H1 (cell line): ENCODE results near the gene CCSER2. TPM values are rescaled to one million over a fixed set of nuclear protein-coding genes. Genes with fewer than 3 reads are reported as not detected.

Experiments
- CTCF ChIA-PET: fragments of 300-600 bp; sonication (Branson Sonifier 250); formaldehyde crosslinking; loops from one replicate; lab custom pipeline; 2021; ENCODE audit not compliant: partially characterized antibody; lab: Charles Lee
- POLR2A ChIA-PET: fragments of 300-600 bp; sonication (Branson Sonifier 250); formaldehyde crosslinking; loops from one replicate; lab custom pipeline; 2021; ENCODE audit warnings: inconsistent platforms; ENCODE audit not compliant: partially characterized antibody; lab: Charles Lee
- DNase-seq, 2 experiments: peaks; one replicate each; pipeline versions ENCODE4 v3.0.0 to v3.0.0-alpha.2; 2010 to 2022; ENCODE audit warnings: low spot score in 2 of 2, low read depth in 1 of 2, mixed read lengths in 1 of 2
- FAIRE-seq: peaks from 2 replicates; lab custom pipeline; 2011; peaks lifted over from hg19 to GRCh38; lab: Jason Lieb, UNC
- H2AFZ ChIP-seq: 2 replicates; pipeline ENCODE4 v1.8.1; 2012; ENCODE audit warnings: low read length, inconsistent platforms
- H2AK5ac ChIP-seq: 2 replicates; pipeline ENCODE4 v1.6.1; 2013; ENCODE audit warnings: low read depth, low read length
- H2BK120ac ChIP-seq: replicated peaks from 2 replicates; pipeline ENCODE3; 2013; ENCODE audit warnings: low read depth, low read length, inconsistent platforms
- H2BK12ac ChIP-seq: 2 replicates; pipeline ENCODE4 v1.6.1; 2013; ENCODE audit warnings: low read depth, low read length
- H2BK15ac ChIP-seq: 2 replicates; pipeline ENCODE4 v1.6.1; 2013; ENCODE audit warnings: low read length
- H2BK20ac ChIP-seq: 2 replicates; pipeline ENCODE4 v1.6.1; 2013; ENCODE audit warnings: low read length
- H2BK5ac ChIP-seq: 2 replicates; pipeline ENCODE4 v1.6.1; 2013; ENCODE audit warnings: low read depth, low read length
- H3K14ac ChIP-seq: 2 replicates; pipeline ENCODE4 v1.6.1; 2013; ENCODE audit warnings: inconsistent platforms; ENCODE audit not compliant: insufficient read length
- H3K18ac ChIP-seq: 2 replicates; pipeline ENCODE4 v1.6.1; 2013; ENCODE audit warnings: low read length; ENCODE audit errors: extremely low read depth
- H3K23ac ChIP-seq: 2 replicates; pipeline ENCODE4 v1.6.1; 2013; ENCODE audit warnings: inconsistent platforms; ENCODE audit not compliant: insufficient read length
- H3K23me2 ChIP-seq: 2 replicates; pipeline ENCODE4 v1.6.1; 2013; ENCODE audit warnings: low read depth, low read length
- H3K27ac ChIP-seq: 2 replicates; pipeline ENCODE4 v1.6.1; 2011; ENCODE audit warnings: low read depth, low read length, inconsistent platforms
- H3K27me3 ChIP-seq, 4 experiments: replicated peaks in 1 of 4; 1 replicate in 1 of 4; 2 replicates in 3 of 4; pipeline versions ENCODE4 v1.6.1 to v1.8.1; 2011 to 2013; ENCODE audit warnings: low read length in 3 of 4, mild to moderate bottlenecking in 3 of 4, inconsistent platforms in 2 of 4, mixed read lengths in 2 of 4, moderate library complexity in 1 of 4; ENCODE audit not compliant: control insufficient read depth in 3 of 4, insufficient read depth in 3 of 4; ENCODE audit errors: extremely low read depth in 1 of 4
- H3K36me3 ChIP-seq, 4 experiments: 2 replicates each; pipeline versions ENCODE4 v1.6.1 to v1.8.1; 2011 to 2013; ENCODE audit warnings: mild to moderate bottlenecking in 4 of 4, low read length in 3 of 4, moderate library complexity in 2 of 4, control low read depth in 1 of 4, inconsistent platforms in 1 of 4; ENCODE audit not compliant: insufficient read depth in 4 of 4, control insufficient read depth in 2 of 4
- H3K4ac ChIP-seq: replicated peaks from 2 replicates; pipeline ENCODE3; 2013; ENCODE audit warnings: low read length, low read depth, mixed read lengths, inconsistent platforms; ENCODE audit not compliant: insufficient read length
- H3K4me1 ChIP-seq, 4 experiments: replicated peaks in 1 of 4; 1 replicate in 1 of 4; 2 replicates in 3 of 4; pipeline versions ENCODE4 v1.6.1 to v1.8.1; 2011 to 2013; ENCODE audit warnings: low read length in 3 of 4, inconsistent platforms in 2 of 4, mixed read lengths in 1 of 4; ENCODE audit not compliant: insufficient read depth in 4 of 4, control insufficient read depth in 3 of 4
- H3K4me2 ChIP-seq, 2 experiments: 2 replicates each; pipeline versions ENCODE4 v1.6.1 to v1.8.1; 2011 to 2013; ENCODE audit warnings: low read depth in 2 of 2, low read length in 2 of 2, control low read depth in 1 of 2, inconsistent platforms in 1 of 2, mild to moderate bottlenecking in 1 of 2; ENCODE audit not compliant: insufficient read depth in 1 of 2
- H3K4me3 ChIP-seq, 4 experiments: fragments of 200-600, 300-600 bp in 1 of 4; sonication (generic), shearing (Covaris generic), sonication (Bioruptor Twin) in 1 of 4; 2 replicates each; pipeline versions ENCODE4 v1.5.1 to v1.8.1; 2011 to 2016; ENCODE audit warnings: low read length in 4 of 4, low read depth in 3 of 4, control low read depth in 2 of 4, inconsistent platforms in 2 of 4, mild to moderate bottlenecking in 2 of 4, mixed read lengths in 1 of 4, moderate library complexity in 1 of 4; ENCODE audit not compliant: insufficient read depth in 2 of 4; ENCODE audit errors: extremely low read depth in 1 of 4
- H3K56ac ChIP-seq: replicated peaks from 2 replicates; pipeline ENCODE3; 2013; ENCODE audit warnings: low read depth, mild to moderate bottlenecking, mixed read lengths, low read length, inconsistent platforms; ENCODE audit not compliant: insufficient read length
- H3K79me1 ChIP-seq: 2 replicates; pipeline ENCODE4 v1.6.1; 2013; ENCODE audit warnings: low read depth, low read length, control low read depth
- H3K79me2 ChIP-seq, 2 experiments: 2 replicates each; pipeline versions ENCODE4 v1.6.1 to v1.8.1; 2012 to 2013; ENCODE audit warnings: low read length in 2 of 2, mild to moderate bottlenecking in 2 of 2, inconsistent platforms in 1 of 2; ENCODE audit not compliant: insufficient read depth in 2 of 2, control insufficient read depth in 1 of 2
- H3K9ac ChIP-seq, 4 experiments: replicated peaks in 1 of 4; 1 replicate in 1 of 4; 2 replicates in 3 of 4; pipeline versions ENCODE4 v1.6.1 to v1.8.1; 2011 to 2013; ENCODE audit warnings: low read depth in 3 of 4, low read length in 3 of 4, control low read depth in 2 of 4, mild to moderate bottlenecking in 2 of 4, moderate library complexity in 2 of 4, inconsistent platforms in 1 of 4; ENCODE audit errors: extremely low read depth in 1 of 4
- H3K9me3 ChIP-seq, 2 experiments: 2 replicates each; pipeline versions ENCODE4 v1.6.1 to v1.8.1; 2012 to 2013; ENCODE audit warnings: mild to moderate bottlenecking in 2 of 2, moderate library complexity in 2 of 2, control low read depth in 1 of 2, inconsistent platforms in 1 of 2, low read depth in 1 of 2, low read length in 1 of 2, mixed read lengths in 1 of 2; ENCODE audit not compliant: insufficient read depth in 2 of 2
- H4K20me1 ChIP-seq, 2 experiments: replicated peaks in 1 of 2; 2 replicates each; pipeline versions ENCODE3 to v1.8.1; 2011 to 2013; ENCODE audit warnings: inconsistent platforms in 2 of 2, low read length in 2 of 2, mild to moderate bottlenecking in 1 of 2; ENCODE audit not compliant: insufficient read depth in 2 of 2, control insufficient read depth in 1 of 2
- H4K5ac ChIP-seq: 2 replicates; pipeline ENCODE4 v1.6.1; 2013; ENCODE audit warnings: low read length, low read depth, mixed read lengths, inconsistent platforms; ENCODE audit not compliant: insufficient read length
- H4K8ac ChIP-seq: 2 replicates; pipeline ENCODE4 v1.8.0; 2013; ENCODE audit warnings: mild to moderate bottlenecking, moderate library complexity, low read length, inconsistent platforms; ENCODE audit not compliant: insufficient read depth; ENCODE audit errors: extremely low read depth
- H4K91ac ChIP-seq: replicated peaks from 2 replicates; pipeline ENCODE3; 2013; ENCODE audit warnings: low read length, mixed read lengths, inconsistent platforms; ENCODE audit not compliant: insufficient read length
- ASH2L ChIP-seq: fragments of 200-600, 300-600 bp; sonication (generic); IDR thresholded peaks from one replicate; pipeline ENCODE4 v1.7.1; 2017; ENCODE audit warnings: low read length
- CHD1 ChIP-seq: IDR thresholded peaks from 2 replicates; pipeline ENCODE4 v1.6.1; 2012; ENCODE audit warnings: low read depth, low read length, improper control_type of control experiment
- EP300 ChIP-seq, 2 experiments: IDR thresholded peaks; 1 replicate in 1 of 2; 2 replicates in 1 of 2; pipeline ENCODE4 v1.6.1; 2011 to 2012; ENCODE audit warnings: low read depth in 2 of 2, low read length in 2 of 2, mild to moderate bottlenecking in 2 of 2, borderline replicate concordance in 1 of 2, inconsistent platforms in 1 of 2, moderate library complexity in 1 of 2
- EZH2 ChIP-seq: fragments of 200-600 bp; sonication (generic); IDR thresholded peaks from 2 replicates; pipeline ENCODE4 v1.7.1; 2012; ENCODE audit warnings: low read depth, mild to moderate bottlenecking, moderate library complexity, low read length, inconsistent platforms; ENCODE audit not compliant: severe bottlenecking
- SP1 ChIP-seq: IDR thresholded peaks from 2 replicates; pipeline ENCODE4 v1.6.1; 2011; ENCODE audit warnings: low read depth, low read length
- SRF ChIP-seq: IDR thresholded peaks from 2 replicates; pipeline ENCODE4 v1.6.1; 2011; ENCODE audit warnings: mild to moderate bottlenecking, low read depth, low read length, moderate library complexity
- WGBS, 2 experiments: shearing (Covaris generic) in 1 of 2; methylation state at CpG; one replicate each; pipeline versions ENCODE4 v1.1.6 to v1.1.7; 2013 to 2015; ENCODE audit warnings: low lambda C conversion rate in 2 of 2, mixed read lengths in 2 of 2, inconsistent platforms in 1 of 2, low coverage in 1 of 2, missing lambda C conversion rate in 1 of 2; ENCODE audit not compliant: insufficient replicate concordance in 2 of 2, insufficient coverage in 1 of 2, insufficient read length in 1 of 2; ENCODE audit errors: extremely low coverage in 1 of 2, missing lambda C conversion rate in 1 of 2; 5-methylcytosine and 5-hydroxymethylcytosine counted together
- polyA plus RNA-seq, 7 experiments: library from polyadenylated mRNA; depleted of rRNA in 3 of 7; stranded (reverse) in 5 of 7; unstranded in 2 of 7; fragments of >200 nt in 5 of 7; fragments of 200-250 nt in 2 of 7; gene quantifications; 1 replicate in 5 of 7; 2 replicates in 1 of 7; 4 replicates in 1 of 7; pipeline versions ENCODE4 v1.2.1 to v1.2.3, GENCODE V29; 2011 to 2013; ENCODE audit warnings: missing spikeins in 2 of 7, mixed read lengths in 2 of 7
- total RNA-seq: library from RNA; stranded (reverse); fragmentation: NEBNext Ultra II Directional; extraction: Animal tissue kit (Norgen Biotek cat#: 25700); gene quantifications from 2 replicates; pipeline ENCODE4 v1.2.1, GENCODE V29; 2021
- TF ChIP-seq, protein P1 (sequence below): IDR thresholded peaks from 2 replicates; pipeline ENCODE4 v1.6.1; 2012; ENCODE audit warnings: low read length, inconsistent platforms

Gene CCSER2
- total and polyA plus RNA-seq, 2 of the 8 experiments (the other 6 are each of a cell fraction or from before 2014, with no cell fraction given) = 6.9 to 30.5 TPM

DNA sequence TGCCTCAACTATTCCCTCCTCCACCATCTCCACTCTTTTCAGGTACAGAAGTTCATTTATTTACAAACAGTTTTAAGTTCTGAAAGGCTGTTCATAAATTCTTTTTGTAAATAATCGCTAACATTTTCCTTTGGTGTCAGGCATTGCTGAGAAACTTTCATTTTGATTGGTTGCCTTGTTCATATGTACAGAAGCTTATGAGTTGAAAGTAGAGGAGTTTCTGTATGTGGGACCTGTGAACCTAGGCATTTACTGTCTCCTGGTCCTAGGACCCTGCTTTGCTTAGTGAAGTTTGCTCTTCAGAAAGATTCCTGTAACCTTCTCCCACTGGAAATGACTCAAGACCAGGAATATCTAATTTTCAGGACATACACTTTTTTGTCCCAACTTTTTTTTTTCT, 30.4 kb downstream of the CCSER2 start:
- Histone ChIP-seq H4K8ac (no peak overlapping the region), H2BK5ac (no peak overlapping the region), H2BK15ac (no peak overlapping the region), H3K36me3 (no peaks in the 10 kb centered on the region), H3K18ac (no peak overlapping the region), H3K4me1 (peaks cover 0 to 12% (median 2%) of the 10 kb centered on the region in 4 experiments; a peak in 4 of 7 replicates), H3K23ac (no peak overlapping the region), H3K9me3 (no peaks in the 10 kb centered on the region), H3K27me3 (no peaks in the 10 kb centered on the region), H4K20me1 (peaks cover 0 to 1% of the 10 kb centered on the region in 2 experiments), H2AFZ (no peak overlapping the region), H4K5ac (no peak overlapping the region), H3K79me1 (peaks cover 5% of the 10 kb centered on the region; the same call in 1 of the 2 replicates), H4K91ac (no peak overlapping the region), H3K9ac (no peak overlapping the region), H3K23me2 (no peaks in the 10 kb centered on the region), H3K4me2 (no peak overlapping the region), H3K14ac (no peak overlapping the region), H3K56ac (no peak overlapping the region), H2BK20ac (no peak overlapping the region), H3K4ac (no peak overlapping the region), H3K4me3 (no peak overlapping the region), H2BK12ac (no peak overlapping the region), H3K79me2 (peaks cover 0 to 66% of the 10 kb centered on the region in 2 experiments; a peak in 2 of 4 replicates), H3K27ac (no peak overlapping the region), H2BK120ac (no peak overlapping the region), H2AK5ac (no peak overlapping the region)
- FAIRE-seq (no peak), DNase-seq (no peak)
- 96% methylated on average over 1 of the region's 1 CpG; no CpG with 5 or more reads in 1 of the 2 experiments for WGBS, 2 experiments
- CTCF ChIA-PET = interaction anchor here (1.8 kb wide), 1 partner anchor 178 kb away, joined by 5 read pairs; no protein-coding TSS in a partner anchor
- POLR2A ChIA-PET = no interaction called here
- no peak for TF ChIP-seq EP300 (IDR thresholded peaks at IDR 0.05; ENCODE audit: borderline replicate concordance in 1 of 2, low read depth in 2 of 2, low read length in 2 of 2)
- no peak for TF ChIP-seq CHD1
- no peak for TF ChIP-seq EZH2
- TF ChIP-seq, protein P1, sequence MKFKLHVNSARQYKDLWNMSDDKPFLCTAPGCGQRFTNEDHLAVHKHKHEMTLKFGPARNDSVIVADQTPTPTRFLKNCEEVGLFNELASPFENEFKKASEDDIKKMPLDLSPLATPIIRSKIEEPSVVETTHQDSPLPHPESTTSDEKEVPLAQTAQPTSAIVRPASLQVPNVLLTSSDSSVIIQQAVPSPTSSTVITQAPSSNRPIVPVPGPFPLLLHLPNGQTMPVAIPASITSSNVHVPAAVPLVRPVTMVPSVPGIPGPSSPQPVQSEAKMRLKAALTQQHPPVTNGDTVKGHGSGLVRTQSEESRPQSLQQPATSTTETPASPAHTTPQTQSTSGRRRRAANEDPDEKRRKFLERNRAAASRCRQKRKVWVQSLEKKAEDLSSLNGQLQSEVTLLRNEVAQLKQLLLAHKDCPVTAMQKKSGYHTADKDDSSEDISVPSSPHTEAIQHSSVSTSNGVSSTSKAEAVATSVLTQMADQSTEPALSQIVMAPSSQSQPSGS = no peak
- TF ChIP-seq ASH2L = no peak
- no peak for TF ChIP-seq SP1
- TF ChIP-seq SRF = no peak
